H9 (cell line): ENCODE measurements around the gene NRXN3. TPM values are rescaled to one million over a fixed set of nuclear protein-coding genes. Genes with fewer than 3 reads are reported as not detected.

ENCODE experiments used
- DNase-seq: peaks from one replicate; pipeline ENCODE4 v3.0.0-alpha.2; 2017
- H2AFZ ChIP-seq: one replicate; pipeline ENCODE4 v1.6.1; 2013; ENCODE audit warnings: mild to moderate bottlenecking, low read length, control low read depth, moderate library complexity
- H2AK5ac ChIP-seq: 2 replicates; pipeline ENCODE4 v1.6.1; 2013; ENCODE audit warnings: low read length, control low read depth, mixed read lengths; ENCODE audit not compliant: insufficient read length
- H2BK120ac ChIP-seq: one replicate; pipeline ENCODE4 v1.6.1; 2013; ENCODE audit warnings: low read depth, mild to moderate bottlenecking, low read length, control low read depth, inconsistent platforms; ENCODE audit not compliant: poor library complexity, severe bottlenecking
- H2BK12ac ChIP-seq: 2 replicates; pipeline ENCODE4 v1.6.1; 2013; ENCODE audit warnings: low read length, control low read depth, mixed read lengths, low read depth; ENCODE audit not compliant: insufficient read length
- H2BK15ac ChIP-seq: 2 replicates; pipeline ENCODE4 v1.6.1; 2013; ENCODE audit warnings: low read depth, low read length, control low read depth
- H2BK20ac ChIP-seq: one replicate; pipeline ENCODE4 v1.6.1; 2013; ENCODE audit warnings: low read depth, mild to moderate bottlenecking, low read length, control low read depth, inconsistent platforms; ENCODE audit not compliant: poor library complexity, severe bottlenecking
- H2BK5ac ChIP-seq: 2 replicates; pipeline ENCODE4 v1.6.1; 2013; ENCODE audit warnings: low read length, control low read depth, mixed read lengths; ENCODE audit not compliant: insufficient read length
- H3K14ac ChIP-seq: 2 replicates; pipeline ENCODE4 v1.6.1; 2013; ENCODE audit warnings: low read length, control low read depth; ENCODE audit not compliant: insufficient read depth
- H3K18ac ChIP-seq: 2 replicates; pipeline ENCODE4 v1.6.1; 2013; ENCODE audit warnings: low read depth, mild to moderate bottlenecking, mixed read lengths, low read length, control low read depth; ENCODE audit not compliant: insufficient read length
- H3K23ac ChIP-seq: 2 replicates; pipeline ENCODE4 v1.6.1; 2013; ENCODE audit warnings: low read length, control low read depth, mixed read lengths, low read depth; ENCODE audit not compliant: insufficient read length
- H3K23me2 ChIP-seq: 2 replicates; pipeline ENCODE4 v1.6.1; 2013; ENCODE audit warnings: low read depth, mild to moderate bottlenecking, mixed read lengths, low read length, control low read depth; ENCODE audit not compliant: insufficient read length, poor library complexity, severe bottlenecking
- H3K27ac ChIP-seq: 2 replicates; pipeline ENCODE4 v1.5.1; 2013; ENCODE audit warnings: low read length, control low read depth, mixed read lengths, low read depth; ENCODE audit not compliant: insufficient read length
- H3K27me3 ChIP-seq: 2 replicates; pipeline ENCODE4 v1.6.1; 2013; ENCODE audit warnings: low read length, control low read depth, inconsistent platforms; ENCODE audit not compliant: insufficient read depth
- H3K4ac ChIP-seq: 2 replicates; pipeline ENCODE4 v1.6.1; 2013; ENCODE audit warnings: low read depth, mild to moderate bottlenecking, control low read depth, inconsistent platforms, low read length, moderate library complexity
- H3K4me1 ChIP-seq: 2 replicates; pipeline ENCODE4 v1.6.1; 2013; ENCODE audit warnings: low read length, control low read depth, inconsistent platforms; ENCODE audit not compliant: insufficient read depth
- H3K4me2 ChIP-seq: 2 replicates; pipeline ENCODE4 v1.6.1; 2013; ENCODE audit warnings: low read length, control low read depth, mixed read lengths; ENCODE audit not compliant: insufficient read length, insufficient read depth
- H3K56ac ChIP-seq: 2 replicates; pipeline ENCODE4 v1.6.1; 2013; ENCODE audit warnings: low read depth, mild to moderate bottlenecking, mixed read lengths, low read length, control low read depth; ENCODE audit not compliant: insufficient read length
- H3K79me1 ChIP-seq: 2 replicates; pipeline ENCODE4 v1.6.1; 2013; ENCODE audit warnings: low read depth, mild to moderate bottlenecking, moderate library complexity, low read length, control low read depth, inconsistent platforms; ENCODE audit not compliant: insufficient read depth, poor library complexity, severe bottlenecking
- H3K79me2 ChIP-seq: 2 replicates; pipeline ENCODE4 v1.6.1; 2013; ENCODE audit warnings: low read length, control low read depth, inconsistent platforms; ENCODE audit not compliant: insufficient read depth
- H3K9ac ChIP-seq: 2 replicates; pipeline ENCODE4 v1.6.1; 2013; ENCODE audit warnings: low read length, control low read depth, mixed read lengths; ENCODE audit not compliant: insufficient read length; ENCODE audit errors: extremely low read depth
- H3K9me3 ChIP-seq: one replicate; pipeline ENCODE4 v1.6.1; 2013; ENCODE audit warnings: low read depth, low read length, inconsistent platforms; ENCODE audit not compliant: control insufficient read depth
- H3T11ph ChIP-seq: one replicate; pipeline ENCODE4 v1.6.1; 2013; ENCODE audit warnings: mild to moderate bottlenecking, low read length, control low read depth, inconsistent platforms
- H4K20me1 ChIP-seq: one replicate; pipeline ENCODE4 v1.6.1; 2013; ENCODE audit not compliant: control insufficient read depth, insufficient read length, insufficient read depth
- H4K5ac ChIP-seq: 2 replicates; pipeline ENCODE4 v1.6.1; 2013; ENCODE audit warnings: low read depth, mild to moderate bottlenecking, mixed read lengths, low read length, control low read depth; ENCODE audit not compliant: insufficient read length
- H4K8ac ChIP-seq: replicated peaks from 2 replicates; pipeline ENCODE4 v1.6.1; 2013; ENCODE audit warnings: low read length, control low read depth, mixed read lengths, low read depth; ENCODE audit not compliant: insufficient read length
- H4K91ac ChIP-seq: 2 replicates; pipeline ENCODE4 v1.6.1; 2013; ENCODE audit warnings: low read depth, mild to moderate bottlenecking, moderate library complexity, mixed read lengths, low read length, control low read depth; ENCODE audit not compliant: insufficient read length
- H3K27ac Mint-ChIP-seq, 3 experiments: 2 replicates in 2 of 3; 3 replicates in 1 of 3; pipeline ENCODE4 v1.8.0; 2020 to 2021; ENCODE audit warnings: mixed read lengths in 3 of 3, mild to moderate bottlenecking in 1 of 3, moderate library complexity in 1 of 3
- H3K27me3 Mint-ChIP-seq: 2 replicates; pipeline ENCODE4 v1.8.0; 2021; ENCODE audit warnings: low read depth, mild to moderate bottlenecking, moderate library complexity, mixed read lengths
- H3K36me3 Mint-ChIP-seq, 3 experiments: 2 replicates in 2 of 3; 3 replicates in 1 of 3; pipeline ENCODE4 v1.8.0; 2020 to 2021; ENCODE audit warnings: low read depth in 3 of 3, mixed read lengths in 3 of 3; ENCODE audit not compliant: insufficient read depth in 1 of 3
- H3K4me1 Mint-ChIP-seq, 2 experiments: 2 replicates each; pipeline ENCODE4 v1.8.0; 2020; ENCODE audit warnings: mixed read lengths in 2 of 2
- H3K4me3 Mint-ChIP-seq, 2 experiments: 2 replicates in 1 of 2; 3 replicates in 1 of 2; pipeline ENCODE4 v1.8.0; 2020 to 2021; ENCODE audit warnings: mild to moderate bottlenecking in 2 of 2, mixed read lengths in 2 of 2, moderate library complexity in 1 of 2
- H3K9me3 Mint-ChIP-seq, 2 experiments: 2 replicates in 1 of 2; 3 replicates in 1 of 2; pipeline ENCODE4 v1.8.0; 2020; ENCODE audit warnings: mild to moderate bottlenecking in 2 of 2, mixed read lengths in 2 of 2, moderate library complexity in 1 of 2
- WGBS: extraction: QIAGEN DNeasy Blood & Tissue Kit; methylation state at CpG from one replicate; pipeline ENCODE4 v1.1.7; 2013; ENCODE audit warnings: missing lambda C conversion rate, low lambda C conversion rate, mixed read lengths; ENCODE audit not compliant: insufficient read length; ENCODE audit errors: extremely low coverage; 5-methylcytosine and 5-hydroxymethylcytosine counted together
- total RNA-seq: library from RNA; stranded (reverse); gene quantifications from 2 replicates; pipeline ENCODE4 v1.2.1, GENCODE V29; 2021
- TF ChIP-seq, protein P1 (sequence below): fragments of 200-600 bp; sonication (generic); conservative IDR thresholded peaks from 3 replicates; pipeline ENCODE4 v1.8.0; 2021; ENCODE audit warnings: antibody characterized with exemption, mild to moderate bottlenecking

NRXN3 gene
- total RNA-seq, 1 experiment from 2014 or later: 1.8 TPM

DNA sequence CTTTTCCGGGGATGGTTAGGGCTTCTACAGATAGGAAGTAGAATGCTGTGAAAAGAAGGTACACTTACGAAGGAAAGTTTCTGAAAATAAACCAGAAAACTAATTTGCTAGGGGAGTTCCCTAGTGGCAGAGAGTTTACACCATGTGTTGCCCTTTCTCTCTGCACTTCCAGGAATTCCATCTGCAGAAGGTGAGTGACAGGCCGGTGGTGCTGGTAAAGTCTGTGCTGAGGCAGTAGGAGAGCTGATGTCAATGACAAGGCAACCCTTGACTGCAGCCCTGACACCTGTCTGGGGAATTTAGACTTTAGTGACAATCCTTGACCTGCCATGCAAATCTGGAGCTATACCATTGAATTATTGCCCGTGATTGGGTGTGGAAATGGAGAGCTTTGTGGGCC lies 687.8 kb downstream of the NRXN3 start:
- H2BK15ac ChIP-seq: no peak overlapping the region
- no peak overlapping the region for H3K4me3 Mint-ChIP-seq
- WGBS: no CpG with 5 or more reads among the region's 4 CpGs
- H2BK20ac ChIP-seq: no peak overlapping the region
- no peak overlapping the region for H4K5ac ChIP-seq
- no peaks in the 10 kb centered on the region for H3K4me1 ChIP-seq
- H3K9ac ChIP-seq: no peak overlapping the region
- H3K9me3 Mint-ChIP-seq: no peaks in the 10 kb centered on the region
- H4K8ac ChIP-seq: no peak overlapping the region
- H3K79me2 ChIP-seq: no peaks in the 10 kb centered on the region
- H3K27ac Mint-ChIP-seq: no peak overlapping the region
- H3K14ac ChIP-seq: no peak overlapping the region
- H3K4ac ChIP-seq: no peak overlapping the region
- H3K4me1 Mint-ChIP-seq: peaks cover 14 to 17% of the 10 kb centered on the region in 2 experiments
- H3K23me2 ChIP-seq: no peaks in the 10 kb centered on the region
- H4K91ac ChIP-seq: no peak overlapping the region
- H2AFZ ChIP-seq: no peak overlapping the region
- TF ChIP-seq, protein P1, sequence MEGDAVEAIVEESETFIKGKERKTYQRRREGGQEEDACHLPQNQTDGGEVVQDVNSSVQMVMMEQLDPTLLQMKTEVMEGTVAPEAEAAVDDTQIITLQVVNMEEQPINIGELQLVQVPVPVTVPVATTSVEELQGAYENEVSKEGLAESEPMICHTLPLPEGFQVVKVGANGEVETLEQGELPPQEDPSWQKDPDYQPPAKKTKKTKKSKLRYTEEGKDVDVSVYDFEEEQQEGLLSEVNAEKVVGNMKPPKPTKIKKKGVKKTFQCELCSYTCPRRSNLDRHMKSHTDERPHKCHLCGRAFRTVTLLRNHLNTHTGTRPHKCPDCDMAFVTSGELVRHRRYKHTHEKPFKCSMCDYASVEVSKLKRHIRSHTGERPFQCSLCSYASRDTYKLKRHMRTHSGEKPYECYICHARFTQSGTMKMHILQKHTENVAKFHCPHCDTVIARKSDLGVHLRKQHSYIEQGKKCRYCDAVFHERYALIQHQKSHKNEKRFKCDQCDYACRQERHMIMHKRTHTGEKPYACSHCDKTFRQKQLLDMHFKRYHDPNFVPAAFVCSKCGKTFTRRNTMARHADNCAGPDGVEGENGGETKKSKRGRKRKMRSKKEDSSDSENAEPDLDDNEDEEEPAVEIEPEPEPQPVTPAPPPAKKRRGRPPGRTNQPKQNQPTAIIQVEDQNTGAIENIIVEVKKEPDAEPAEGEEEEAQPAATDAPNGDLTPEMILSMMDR: no peak
- DNase-seq: no peak
- H3K18ac ChIP-seq: no peak overlapping the region
- no peaks in the 10 kb centered on the region for H3K36me3 Mint-ChIP-seq
- H2BK12ac ChIP-seq: no peak overlapping the region
- H3K79me1 ChIP-seq: no peaks in the 10 kb centered on the region
- H3K27me3 ChIP-seq: no peaks in the 10 kb centered on the region
- H2BK5ac ChIP-seq: no peak overlapping the region
- no peak overlapping the region for H3K27ac ChIP-seq
- no peak overlapping the region for H3K4me2 ChIP-seq
- H3K27me3 Mint-ChIP-seq: no peaks in the 10 kb centered on the region
- no peak overlapping the region for H2BK120ac ChIP-seq
- no peaks in the 10 kb centered on the region for H4K20me1 ChIP-seq
- H3T11ph ChIP-seq: no peak overlapping the region
- no peaks in the 10 kb centered on the region for H3K9me3 ChIP-seq
- no peak overlapping the region for H3K56ac ChIP-seq
- no peak overlapping the region for H2AK5ac ChIP-seq
- H3K23ac ChIP-seq: no peak overlapping the region
